ENCODE results near the gene NECTIN2.

DNA sequence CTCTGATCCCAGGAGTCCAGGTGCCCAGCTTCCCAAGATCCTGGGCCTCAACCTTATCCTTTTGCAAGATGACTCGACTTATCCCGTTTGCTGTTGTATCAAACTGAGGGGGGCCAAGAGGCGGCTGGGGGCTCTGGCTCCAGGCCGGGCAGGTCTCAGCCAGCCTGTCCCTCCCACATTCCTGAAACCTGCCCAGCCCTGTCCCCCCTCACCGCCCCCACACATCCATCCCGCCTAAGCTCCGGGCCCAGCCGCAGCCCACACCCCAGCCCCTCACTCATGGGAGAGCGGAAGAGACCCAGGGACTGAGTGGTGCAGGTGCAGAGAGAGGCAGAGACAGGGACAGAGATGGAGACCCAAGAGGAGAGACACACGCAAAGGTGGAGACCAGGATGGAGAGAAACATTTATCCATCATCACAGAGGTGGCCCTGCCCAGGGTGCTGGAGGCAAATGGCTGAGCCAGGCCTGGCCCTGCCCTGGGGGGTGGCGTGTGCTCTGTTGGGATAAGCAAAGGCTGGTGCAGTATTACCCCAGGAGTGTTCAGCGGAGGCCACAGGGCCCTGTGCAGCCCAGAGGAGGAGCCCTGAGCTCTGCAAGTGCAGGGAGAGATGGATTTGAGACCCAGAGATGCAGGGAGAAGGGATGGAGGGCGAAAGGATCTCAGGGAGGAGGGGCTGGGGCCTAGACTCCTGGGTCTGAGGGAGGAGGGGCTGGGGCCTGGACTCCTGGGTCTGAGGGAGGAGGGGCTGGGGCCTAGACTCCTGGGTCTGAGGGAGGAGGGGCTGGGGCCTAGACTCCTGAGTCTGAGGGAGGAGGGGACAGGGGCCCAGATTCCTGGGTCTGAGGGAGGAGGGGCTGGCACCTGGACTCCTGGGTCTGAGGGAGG is 35.6 kb upstream of the NECTIN2 start:
- TF ChIP-seq, protein P1, sequence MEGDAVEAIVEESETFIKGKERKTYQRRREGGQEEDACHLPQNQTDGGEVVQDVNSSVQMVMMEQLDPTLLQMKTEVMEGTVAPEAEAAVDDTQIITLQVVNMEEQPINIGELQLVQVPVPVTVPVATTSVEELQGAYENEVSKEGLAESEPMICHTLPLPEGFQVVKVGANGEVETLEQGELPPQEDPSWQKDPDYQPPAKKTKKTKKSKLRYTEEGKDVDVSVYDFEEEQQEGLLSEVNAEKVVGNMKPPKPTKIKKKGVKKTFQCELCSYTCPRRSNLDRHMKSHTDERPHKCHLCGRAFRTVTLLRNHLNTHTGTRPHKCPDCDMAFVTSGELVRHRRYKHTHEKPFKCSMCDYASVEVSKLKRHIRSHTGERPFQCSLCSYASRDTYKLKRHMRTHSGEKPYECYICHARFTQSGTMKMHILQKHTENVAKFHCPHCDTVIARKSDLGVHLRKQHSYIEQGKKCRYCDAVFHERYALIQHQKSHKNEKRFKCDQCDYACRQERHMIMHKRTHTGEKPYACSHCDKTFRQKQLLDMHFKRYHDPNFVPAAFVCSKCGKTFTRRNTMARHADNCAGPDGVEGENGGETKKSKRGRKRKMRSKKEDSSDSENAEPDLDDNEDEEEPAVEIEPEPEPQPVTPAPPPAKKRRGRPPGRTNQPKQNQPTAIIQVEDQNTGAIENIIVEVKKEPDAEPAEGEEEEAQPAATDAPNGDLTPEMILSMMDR (IDR thresholded peaks at IDR 0.05) = no peak
- TF ChIP-seq POLR2A (IDR thresholded peaks at IDR 0.05) = no peak

All from suprapubic skin (tissue), 3 donors.